Stimulated activated CD4-positive, alpha-beta T cell treated with anti-CD3 and anti-CD28 coated beads, TNF-alpha, amount 100 ng/mL, for 1 hour (primary cell): ENCODE results near the gene CSNK2A3.

Source experiments
- DNase-seq, 3 donors: peaks; one replicate each; pipeline ENCODE4 v3.0.0-alpha.2; 2020; ENCODE audit warnings: low read depth in 3 of 3, low spot score in 1 of 3

Gene CSNK2A3

GRCh38 chr11:11338304-11338703, 14.7 kb downstream of the CSNK2A3 start:
- no peak for DNase-seq

- no peak for DNase-seq
These were observed 16.4 kb downstream of the CSNK2A3 start for GRCh38 chr11:11336664-11337063.

- DNase-seq: no peak
These were observed 18.0 kb downstream of the CSNK2A3 start for GRCh38 chr11:11335043-11335442.

- no peak for DNase-seq
These were observed 18.4 kb downstream of the CSNK2A3 start for GRCh38 chr11:11334607-11335006.

DNA sequence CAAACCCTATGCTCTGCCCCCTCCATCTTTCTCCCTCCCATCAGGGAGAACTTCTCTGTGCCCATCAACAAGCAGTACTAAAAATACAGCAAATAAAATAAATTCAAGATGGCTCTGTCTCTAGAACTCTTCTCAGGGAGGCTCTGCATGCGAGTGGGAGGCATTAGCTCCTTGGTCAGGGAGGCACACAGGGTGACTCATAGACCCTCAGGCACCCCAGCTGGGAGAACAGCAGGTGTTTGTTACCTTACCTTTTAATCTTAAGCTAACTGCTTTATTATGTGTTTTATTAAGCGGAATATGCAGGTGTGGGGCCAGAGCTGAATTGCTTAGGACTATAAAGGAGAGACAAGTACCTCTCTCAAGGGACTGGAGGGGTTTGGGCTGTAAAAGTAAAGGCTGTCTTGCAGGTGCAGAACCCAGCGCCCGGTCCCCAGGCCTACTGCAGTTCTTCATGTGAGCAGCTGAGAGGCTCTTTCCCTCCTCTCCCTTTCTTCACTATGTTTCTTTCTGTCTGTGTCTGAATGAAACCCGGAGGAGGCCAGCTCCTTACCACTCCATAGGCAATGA, 20.8 kb downstream of the CSNK2A3 start:
- DNase-seq: no peak

- no peak for DNase-seq
These were observed 23.8 kb downstream of the CSNK2A3 start for GRCh38 chr11:11329062-11329806.

DNA sequence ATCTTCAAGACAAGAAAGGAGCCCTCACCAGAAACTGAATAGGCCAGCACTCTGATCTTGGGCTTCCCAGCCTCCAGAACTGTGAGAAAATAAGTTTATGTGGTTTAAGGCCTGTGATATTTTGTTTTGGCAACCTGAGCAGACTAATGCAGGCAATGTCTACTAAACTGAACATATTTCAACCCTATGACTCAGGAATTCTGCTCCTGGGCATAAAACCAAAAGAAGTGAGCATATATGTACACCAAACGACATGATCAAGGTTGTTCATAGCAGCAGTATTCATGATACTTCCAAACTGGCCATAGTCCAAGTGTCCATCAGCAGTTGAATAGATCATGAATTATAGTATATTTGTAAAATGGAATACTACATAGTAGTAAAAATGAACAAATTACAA, 29.0 kb downstream of the CSNK2A3 start:
- DNase-seq: no peak

GRCh38 chr11:11322101-11322500, 30.9 kb downstream of the CSNK2A3 start:
- DNase-seq: no peak

DNA sequence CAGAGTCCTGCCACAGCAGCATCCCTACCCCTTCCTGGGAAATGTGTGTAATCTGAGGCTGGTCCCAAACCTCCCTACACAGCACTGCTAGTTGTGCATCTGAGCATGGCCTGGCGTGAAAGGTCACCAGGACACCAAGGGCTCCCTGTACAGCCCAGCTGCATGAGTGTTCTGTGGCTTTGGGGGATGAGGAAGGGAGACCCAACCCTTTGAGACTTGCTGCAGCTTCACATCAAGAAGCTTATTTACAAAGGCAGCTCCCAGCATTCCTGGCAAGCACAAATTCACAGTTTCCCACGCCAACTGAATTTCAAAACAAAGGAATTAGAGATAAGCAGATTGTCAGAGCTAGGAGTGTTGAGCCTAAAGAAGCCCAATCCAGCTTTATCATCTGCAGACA, 32.2 kb downstream of the CSNK2A3 start:
- no peak for DNase-seq

- DNase-seq: no peak
These were observed 34.1 kb downstream of the CSNK2A3 start for GRCh38 chr11:11318961-11319360.

- DNase-seq: no peak
These were observed 34.6 kb downstream of the CSNK2A3 start for GRCh38 chr11:11318461-11318860.

- DNase-seq: no peak
These were observed 36.3 kb downstream of the CSNK2A3 start for GRCh38 chr11:11316651-11317230.

- DNase-seq: no peak
These were observed 39.0 kb downstream of the CSNK2A3 start for GRCh38 chr11:11313902-11314692.

- DNase-seq: no peak
These were observed 39.6 kb downstream of the CSNK2A3 start for GRCh38 chr11:11313426-11313825.

DNA sequence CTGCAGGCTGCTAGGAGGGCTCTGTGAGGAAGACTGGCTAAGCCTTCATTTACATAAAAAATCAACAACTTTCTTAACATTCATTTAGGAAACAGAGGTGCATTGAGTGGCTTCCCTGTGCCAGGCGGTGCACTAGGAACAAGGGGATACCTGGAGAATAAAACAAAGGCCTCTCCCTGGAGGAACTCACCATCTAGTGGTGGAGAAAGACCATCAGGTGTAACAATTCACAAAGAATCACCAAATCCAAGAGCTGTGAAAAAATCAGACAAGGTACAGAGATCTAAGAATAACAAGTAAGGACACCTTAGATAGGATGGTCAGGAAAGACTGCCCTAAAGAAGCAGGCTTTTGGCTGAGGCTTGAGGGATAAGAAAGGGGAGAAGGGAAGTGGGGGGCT, 40.3 kb downstream of the CSNK2A3 start:
- DNase-seq: no peak

DNA sequence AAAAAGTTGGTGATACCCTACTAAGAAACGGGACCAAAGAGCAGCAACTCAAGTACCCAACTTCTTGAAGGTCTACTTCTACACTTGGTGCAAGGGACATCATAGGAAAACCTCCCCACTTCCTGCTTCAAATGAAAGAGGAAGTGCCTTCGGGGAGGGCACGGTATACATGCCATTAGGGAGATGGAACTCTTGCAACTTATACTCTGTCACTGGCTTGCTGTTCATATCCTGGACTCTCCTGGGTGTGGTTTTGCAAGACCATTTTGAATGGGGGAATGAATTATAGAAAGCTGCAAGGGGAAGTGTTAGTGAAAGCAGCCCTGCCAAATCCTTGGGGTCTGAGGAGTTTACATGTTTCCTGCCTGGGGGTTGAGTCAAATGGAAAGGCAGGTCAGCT, 41.9 kb downstream of the CSNK2A3 start:
- DNase-seq: no peak

DNA sequence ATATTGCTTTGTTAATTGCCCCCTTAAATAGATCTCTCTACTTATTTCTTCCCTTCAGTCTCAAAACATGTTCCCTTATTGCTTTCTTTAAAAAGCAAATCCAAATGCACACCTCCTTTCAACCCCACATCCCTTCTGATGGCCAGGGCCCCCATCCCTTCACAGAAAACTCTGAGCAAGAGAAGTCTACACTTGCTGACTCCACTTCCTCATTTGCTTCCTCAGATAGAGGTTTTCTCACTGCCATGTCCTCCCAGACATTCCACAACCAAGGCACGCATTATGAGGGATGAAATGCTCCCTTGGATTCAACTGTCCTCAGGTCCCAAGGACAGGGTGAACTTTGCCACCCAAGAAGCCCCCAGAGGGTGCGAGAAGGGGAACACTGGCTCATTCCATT, 43.1 kb downstream of the CSNK2A3 start:
- no peak for DNase-seq

- no peak for DNase-seq
These were observed 44.8 kb downstream of the CSNK2A3 start for GRCh38 chr11:11308249-11308648.

GRCh38 chr11:11306855-11307254, 46.2 kb downstream of the CSNK2A3 start:
- DNase-seq: no peak

GRCh38 chr11:11304550-11304949, 48.5 kb downstream of the CSNK2A3 start:
- DNase-seq: no peak

- no peak for DNase-seq
These were observed 50.5 kb downstream of the CSNK2A3 start for GRCh38 chr11:11302565-11302964.
